ENCODE results near the gene PCDHB7.
"Not testable (repeated sequence)": the region's sequence is repeated elsewhere in the genome, so short reads cannot be mapped to it uniquely, and the experiment has no call there.

PCDHB7 gene

DNA sequence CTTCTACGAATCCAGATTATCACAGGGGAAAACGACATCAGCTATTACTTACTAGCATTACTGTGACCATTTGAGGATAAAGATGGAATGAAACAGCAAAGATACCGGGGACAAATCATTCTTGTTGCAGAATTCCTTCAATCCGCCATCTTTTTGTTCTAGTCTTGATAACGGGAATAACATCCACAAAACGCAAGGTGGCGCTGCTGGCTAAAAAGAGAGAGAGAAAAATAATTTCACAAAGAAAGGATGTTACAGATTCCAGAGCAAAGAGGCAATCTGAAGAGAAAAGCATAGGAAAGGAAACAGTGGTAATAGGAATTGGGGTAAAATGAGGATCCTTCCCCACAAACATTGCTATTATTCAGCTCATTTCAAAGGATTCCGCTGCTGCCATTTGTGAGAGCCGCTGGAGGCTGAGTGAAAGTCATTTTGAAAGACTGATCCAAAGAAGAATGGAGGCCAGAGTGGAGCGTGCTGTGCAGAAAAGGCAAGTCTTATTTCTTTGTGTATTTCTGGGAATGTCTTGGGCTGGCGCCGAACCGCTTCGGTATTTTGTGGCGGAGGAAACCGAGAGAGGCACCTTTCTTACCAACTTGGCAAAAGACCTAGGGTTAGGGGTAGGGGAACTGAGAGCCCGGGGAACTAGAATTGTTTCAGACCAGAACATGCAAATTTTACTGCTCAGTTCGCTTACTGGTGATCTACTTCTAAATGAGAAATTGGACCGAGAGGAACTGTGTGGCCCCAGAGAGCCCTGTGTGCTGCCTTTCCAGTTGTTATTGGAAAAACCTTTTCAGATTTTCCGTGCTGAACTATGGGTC lies at the start of gene PCDHB7:
PCDHB7 (plus strand) TSS at position 264 of the 824 bp plus-strand sequence; CDS start at position 456, 192 bp downstream.
- no peak for DNase-seq (ENCODE audit: low read depth)

DNA sequence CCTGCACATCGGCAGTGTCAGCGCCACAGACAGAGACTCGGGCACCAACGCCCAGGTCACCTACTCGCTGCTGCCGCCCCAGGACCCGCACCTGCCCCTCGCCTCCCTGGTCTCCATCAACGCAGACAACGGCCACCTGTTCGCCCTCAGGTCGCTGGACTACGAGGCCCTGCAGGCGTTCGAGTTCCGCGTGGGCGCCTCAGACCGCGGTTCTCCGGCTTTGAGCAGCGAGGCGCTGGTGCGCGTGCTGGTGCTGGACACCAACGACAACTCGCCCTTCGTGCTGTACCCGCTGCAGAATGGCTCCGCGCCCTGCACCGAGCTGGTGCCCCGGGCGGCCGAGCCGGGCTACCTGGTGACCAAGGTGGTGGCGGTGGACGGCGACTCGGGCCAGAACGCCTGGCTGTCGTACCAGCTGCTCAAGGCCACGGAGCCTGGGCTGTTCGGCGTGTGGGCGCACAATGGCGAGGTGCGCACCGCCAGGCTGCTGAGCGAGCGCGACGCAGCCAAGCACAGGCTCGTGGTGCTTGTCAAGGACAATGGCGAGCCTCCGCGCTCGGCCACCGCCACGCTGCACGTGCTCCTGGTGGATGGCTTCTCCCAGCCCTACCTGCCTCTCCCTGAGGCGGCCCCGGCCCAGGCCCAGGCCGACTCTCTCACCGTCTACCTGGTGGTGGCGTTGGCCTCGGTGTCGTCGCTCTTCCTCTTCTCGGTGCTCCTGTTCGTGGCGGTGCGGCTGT lies 48.9 kb upstream of the PCDHB7 start:
- not testable (repeated sequence) for DNase-seq (ENCODE audit: low read depth)

DNA sequence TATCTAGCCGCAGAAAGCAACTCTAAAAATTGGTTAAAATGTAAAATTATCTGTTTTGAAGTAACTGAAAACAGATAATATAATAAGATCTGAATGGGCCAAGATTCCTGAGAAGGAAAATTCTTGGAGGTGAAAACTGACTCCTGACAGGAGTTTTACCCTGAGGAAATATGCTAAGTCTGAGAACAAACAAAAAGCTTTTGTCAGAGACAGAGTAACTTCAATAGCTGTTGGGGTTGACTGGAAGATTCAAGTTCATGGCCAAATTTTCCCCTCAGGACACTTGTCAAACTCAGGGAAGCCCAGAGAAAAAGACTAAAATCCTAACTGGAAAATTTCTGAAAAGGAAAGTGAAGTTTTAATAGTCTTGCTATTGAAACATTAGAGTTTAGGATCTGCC lies 45.1 kb upstream of the PCDHB7 start:
- DNase-seq (ENCODE audit: low read depth): no peak

DNA sequence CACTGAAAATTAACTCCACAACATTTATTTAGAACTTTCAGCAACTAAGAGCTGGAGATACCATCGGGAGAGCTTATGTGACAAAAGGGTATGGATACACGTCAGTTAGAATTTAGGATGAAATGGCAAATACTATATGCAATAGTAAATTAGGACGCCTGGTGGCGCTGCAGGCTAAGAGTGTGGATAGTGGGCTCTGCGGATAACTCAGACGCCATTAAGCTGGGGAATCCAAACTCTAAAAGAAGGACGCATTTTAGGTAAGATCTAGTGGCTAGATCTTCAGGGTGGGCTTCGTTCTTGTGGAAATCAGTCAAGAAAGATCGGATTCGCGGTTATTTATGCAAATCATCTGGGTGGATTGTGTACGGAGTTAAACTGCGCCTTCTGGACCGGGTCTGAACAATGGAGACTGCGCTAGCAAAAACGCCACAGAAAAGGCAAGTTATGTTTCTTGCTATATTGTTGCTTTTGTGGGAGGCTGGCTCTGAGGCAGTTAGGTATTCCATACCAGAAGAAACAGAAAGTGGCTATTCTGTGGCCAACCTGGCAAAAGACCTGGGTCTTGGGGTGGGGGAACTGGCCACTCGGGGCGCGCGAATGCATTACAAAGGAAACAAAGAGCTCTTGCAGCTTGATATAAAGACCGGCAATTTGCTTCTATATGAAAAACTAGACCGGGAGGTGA lies 37.3 kb upstream of the PCDHB7 start, which contains the start of gene PCDHB5:
PCDHB5 (plus strand) TSS at position 177 of the 688 bp plus-strand sequence; CDS start at position 406, 229 bp downstream.
- DNase-seq (ENCODE audit: low read depth): no peak

DNA sequence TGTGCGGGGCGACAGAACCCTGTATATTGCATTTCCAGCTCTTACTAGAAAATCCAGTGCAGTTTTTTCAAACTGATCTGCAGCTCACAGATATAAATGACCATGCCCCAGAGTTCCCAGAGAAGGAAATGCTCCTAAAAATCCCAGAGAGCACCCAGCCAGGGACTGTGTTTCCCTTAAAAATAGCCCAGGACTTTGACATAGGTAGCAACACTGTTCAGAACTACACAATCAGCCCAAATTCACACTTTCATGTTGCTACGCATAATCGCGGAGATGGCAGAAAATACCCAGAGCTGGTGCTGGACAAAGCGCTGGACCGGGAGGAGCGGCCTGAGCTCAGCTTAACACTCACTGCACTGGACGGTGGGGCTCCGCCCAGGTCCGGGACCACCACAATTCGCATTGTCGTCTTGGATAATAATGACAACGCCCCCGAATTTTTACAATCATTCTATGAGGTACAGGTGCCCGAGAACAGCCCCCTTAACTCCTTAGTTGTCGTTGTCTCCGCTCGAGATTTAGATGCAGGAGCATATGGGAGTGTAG lies 36.7 kb upstream of the PCDHB7 start:
- DNase-seq (ENCODE audit: low read depth): no peak

DNA sequence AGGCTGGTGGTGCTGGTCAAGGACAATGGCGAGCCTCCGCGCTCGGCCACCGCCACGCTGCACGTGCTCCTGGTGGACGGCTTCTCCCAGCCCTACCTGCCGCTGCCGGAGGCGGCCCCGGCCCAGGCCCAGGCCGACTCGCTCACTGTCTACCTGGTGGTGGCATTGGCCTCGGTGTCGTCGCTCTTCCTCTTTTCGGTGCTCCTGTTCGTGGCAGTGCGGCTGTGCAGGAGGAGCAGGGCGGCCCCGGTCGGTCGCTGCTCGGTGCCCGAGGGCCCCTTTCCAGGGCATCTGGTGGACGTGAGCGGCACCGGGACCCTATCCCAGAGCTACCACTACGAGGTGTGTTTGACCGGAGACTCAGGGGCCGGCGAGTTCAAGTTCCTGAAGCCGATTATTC lies 35.1 kb upstream of the PCDHB7 start:
- DNase-seq (ENCODE audit: low read depth): not testable (repeated sequence)

DNA sequence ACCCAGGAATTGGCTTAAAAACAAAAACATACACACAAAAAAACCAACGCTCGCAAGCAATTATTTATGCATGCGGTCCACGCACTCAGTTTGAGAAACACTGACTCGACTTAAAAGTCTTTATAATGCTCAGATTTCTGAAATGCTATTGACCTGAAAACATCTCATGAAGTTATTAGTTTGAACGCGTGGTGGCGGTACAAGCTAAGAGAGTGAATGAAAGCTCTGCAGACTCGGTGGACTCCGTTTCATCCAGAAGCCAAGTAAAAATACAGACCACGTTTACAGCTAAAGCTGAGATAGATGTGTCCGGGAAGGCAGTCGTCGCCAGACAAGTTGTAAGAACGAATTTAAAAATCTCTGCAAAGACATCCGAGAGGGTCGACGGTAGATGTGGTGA lies 22.6 kb upstream of the PCDHB7 start, which contains the start of gene PCDHB6:
PCDHB6 (plus strand) TSS at position 246 of the 400 bp plus-strand sequence. CDS start 201 bp downstream, outside the sequence.
- DNase-seq (ENCODE audit: low read depth): no peak

DNA sequence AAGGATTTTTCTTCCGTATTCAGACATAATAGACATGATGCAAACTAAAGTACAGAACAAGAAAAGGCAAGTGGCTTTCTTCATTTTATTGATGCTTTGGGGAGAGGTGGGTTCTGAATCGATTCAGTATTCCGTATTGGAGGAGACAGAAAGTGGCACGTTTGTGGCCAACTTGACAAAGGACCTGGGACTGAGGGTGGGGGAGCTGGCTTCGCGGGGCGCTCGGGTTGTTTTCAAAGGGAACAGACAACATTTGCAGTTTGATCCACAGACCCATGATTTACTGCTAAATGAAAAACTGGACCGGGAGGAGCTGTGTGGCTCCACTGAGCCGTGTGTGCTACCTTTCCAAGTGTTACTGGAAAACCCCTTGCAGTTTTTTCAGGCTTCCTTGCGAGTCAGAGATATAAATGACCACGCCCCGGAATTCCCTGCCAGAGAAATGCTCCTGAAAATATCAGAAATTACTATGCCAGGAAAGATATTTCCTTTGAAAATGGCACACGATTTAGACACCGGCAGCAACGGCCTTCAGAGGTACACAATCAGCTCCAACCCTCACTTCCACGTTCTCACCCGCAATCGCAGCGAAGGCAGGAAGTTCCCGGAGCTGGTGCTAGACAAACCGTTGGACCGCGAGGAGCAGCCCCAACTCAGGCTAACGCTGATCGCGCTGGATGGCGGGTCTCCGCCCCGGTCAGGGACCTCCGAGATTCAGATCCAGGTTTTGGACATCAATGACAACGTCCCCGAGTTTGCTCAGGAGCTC lies 22.0 kb upstream of the PCDHB7 start:
- DNase-seq (ENCODE audit: low read depth): no peak

DNA sequence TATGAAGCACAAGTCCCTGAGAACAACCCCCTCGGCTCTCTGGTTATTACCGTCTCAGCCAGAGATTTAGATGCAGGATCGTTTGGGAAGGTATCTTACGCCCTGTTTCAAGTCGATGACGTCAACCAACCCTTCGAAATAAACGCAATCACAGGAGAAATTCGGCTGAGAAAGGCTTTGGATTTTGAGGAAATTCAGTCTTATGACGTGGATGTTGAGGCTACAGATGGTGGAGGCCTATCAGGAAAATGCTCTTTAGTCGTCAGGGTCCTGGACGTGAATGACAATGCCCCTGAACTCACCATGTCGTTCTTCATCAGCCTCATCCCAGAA lies 21.5 kb upstream of the PCDHB7 start:
- DNase-seq (ENCODE audit: low read depth): no peak

DNA sequence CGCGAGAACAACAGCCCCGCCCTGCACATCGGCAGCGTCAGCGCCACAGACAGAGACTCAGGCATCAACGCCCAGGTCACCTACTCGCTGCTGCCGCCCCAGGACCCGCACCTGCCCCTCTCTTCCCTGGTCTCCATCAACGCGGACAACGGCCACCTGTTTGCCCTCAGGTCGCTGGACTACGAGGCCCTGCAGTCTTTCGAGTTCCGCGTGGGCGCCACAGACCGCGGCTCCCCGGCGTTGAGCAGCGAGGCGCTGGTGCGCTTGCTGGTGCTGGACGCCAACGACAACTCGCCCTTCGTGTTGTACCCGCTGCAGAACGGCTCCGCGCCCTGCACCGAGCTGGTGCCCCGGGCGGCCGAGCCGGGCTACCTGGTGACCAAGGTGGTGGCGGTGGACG lies 20.8 kb upstream of the PCDHB7 start:
- DNase-seq (ENCODE audit: low read depth): not testable (repeated sequence)

DNA sequence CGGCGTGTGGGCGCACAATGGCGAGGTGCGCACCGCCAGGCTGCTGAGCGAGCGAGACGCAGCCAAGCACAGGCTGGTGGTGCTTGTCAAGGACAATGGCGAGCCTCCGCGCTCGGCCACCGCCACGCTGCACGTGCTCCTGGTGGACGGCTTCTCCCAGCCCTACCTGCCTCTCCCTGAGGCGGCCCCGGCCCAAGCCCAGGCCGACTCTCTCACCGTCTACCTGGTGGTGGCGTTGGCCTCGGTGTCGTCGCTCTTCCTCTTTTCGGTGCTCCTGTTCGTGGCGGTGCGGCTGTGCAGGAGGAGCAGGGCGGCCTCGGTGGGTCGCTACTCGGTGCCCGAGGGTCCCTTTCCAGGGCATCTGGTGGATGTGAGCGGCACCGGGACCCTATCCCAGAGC lies 20.3 kb upstream of the PCDHB7 start:
- DNase-seq (ENCODE audit: low read depth): not testable (repeated sequence)

DNA sequence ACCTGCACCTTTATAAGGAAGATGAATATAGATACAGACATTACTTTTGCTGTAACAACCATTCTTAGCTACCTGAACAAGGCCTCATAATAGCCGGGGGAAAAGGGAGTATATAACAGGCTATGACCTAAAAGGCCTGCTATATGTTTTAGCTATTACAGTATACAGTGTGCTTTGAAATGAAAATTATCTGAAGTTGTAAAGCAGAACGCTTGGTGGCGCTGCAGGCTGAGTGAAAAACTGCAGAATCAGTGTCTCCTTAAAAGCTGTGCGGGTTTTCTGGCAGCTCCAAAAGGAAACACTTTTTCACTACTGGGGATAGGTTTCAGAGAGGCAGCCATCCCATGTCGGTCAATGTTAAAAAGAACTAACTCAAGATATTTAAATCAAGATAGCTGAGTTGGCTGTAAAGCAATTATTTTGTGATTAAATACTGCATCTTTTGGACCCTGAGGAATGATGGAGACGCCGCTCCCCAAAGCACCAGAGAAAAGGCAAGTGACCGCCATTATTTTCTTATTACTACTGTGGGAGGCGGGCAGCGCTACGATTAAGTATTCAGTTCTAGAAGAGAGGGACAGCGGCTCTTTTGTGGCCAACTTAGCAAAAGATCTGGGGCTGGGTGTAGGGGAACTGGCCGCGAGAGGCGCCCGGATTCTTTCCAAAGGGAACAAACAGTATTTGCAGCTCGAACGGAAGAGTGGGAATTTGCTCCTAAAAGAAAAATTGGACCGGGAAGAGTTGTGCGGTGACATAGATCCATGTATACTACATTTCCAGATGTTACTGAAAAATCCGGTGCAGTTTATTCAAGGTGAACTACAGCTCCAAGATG lies 16.7 kb upstream of the PCDHB7 start:
- DNase-seq (ENCODE audit: low read depth): no peak

DNA sequence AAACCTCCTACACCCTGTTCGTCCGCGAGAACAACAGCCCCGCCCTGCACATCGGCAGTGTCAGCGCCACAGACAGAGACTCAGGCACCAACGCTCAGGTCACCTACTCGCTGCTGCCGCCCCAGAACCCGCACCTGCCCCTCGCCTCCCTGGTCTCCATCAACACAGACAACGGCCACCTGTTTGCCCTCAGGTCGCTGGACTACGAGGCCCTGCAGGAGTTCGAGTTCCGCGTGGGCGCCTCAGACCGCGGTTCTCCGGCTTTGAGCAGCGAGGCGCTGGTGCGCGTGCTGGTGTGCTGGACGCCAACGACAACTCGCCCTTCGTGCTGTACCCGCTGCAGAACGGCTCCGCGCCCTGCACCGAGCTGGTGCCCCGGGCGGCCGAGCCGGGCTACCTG lies 15.1 kb upstream of the PCDHB7 start:
- not testable (repeated sequence) for DNase-seq (ENCODE audit: low read depth)

DNA sequence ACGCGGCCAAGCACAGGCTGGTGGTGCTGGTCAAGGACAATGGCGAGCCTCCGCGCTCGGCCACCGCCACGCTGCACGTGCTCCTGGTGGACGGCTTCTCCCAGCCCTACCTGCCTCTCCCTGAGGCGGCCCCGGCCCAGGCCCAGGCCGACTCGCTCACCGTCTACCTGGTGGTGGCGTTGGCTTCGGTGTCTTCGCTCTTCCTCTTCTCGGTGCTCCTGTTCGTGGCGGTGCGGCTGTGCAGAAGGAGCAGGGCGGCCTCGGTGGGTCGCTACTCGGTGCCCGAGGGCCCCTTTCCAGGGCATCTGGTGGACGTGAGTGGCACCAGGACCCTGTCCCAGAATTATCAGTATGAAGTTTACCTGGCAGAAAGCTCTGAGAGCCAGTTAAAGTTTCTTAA lies 14.5 kb upstream of the PCDHB7 start:
- DNase-seq (ENCODE audit: low read depth): not testable (repeated sequence)

DNA sequence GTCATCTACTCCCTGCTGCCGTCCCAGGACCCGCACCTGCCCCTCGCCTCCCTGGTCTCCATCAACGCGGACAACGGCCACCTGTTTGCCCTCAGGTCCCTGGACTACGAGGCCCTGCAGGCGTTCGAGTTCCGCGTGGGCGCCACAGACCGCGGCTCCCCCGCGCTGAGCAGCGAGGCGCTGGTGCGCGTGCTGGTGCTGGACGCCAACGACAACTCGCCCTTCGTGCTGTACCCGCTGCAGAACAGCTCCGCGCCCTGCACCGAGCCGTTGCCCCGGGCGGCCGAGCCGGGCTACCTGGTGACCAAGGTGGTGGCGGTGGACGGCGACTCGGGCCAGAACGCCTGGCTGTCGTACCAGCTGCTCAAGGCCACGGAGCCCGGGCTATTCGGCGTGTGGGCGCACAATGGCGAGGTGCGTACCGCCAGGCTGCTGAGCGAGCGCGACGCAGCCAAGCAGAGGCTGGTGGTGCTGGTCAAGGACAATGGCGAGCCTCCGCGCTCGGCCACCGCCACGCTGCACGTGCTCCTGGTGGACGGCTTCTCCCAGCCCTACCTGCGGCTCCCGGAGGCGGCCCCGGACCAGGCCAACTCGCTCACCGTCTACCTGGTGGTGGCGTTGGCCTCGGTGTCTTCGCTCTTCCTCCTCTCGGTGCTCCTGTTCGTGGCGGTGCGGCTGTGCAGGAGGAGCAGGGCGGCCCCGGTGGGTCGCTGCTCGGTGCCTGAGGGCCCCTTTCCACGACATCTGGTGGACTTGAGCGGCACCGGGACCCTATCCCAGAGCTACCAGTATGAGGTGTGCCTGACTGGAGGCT lies 2.1 kb downstream of the PCDHB7 start:
- not testable (repeated sequence) for DNase-seq (ENCODE audit: low read depth)

DNA sequence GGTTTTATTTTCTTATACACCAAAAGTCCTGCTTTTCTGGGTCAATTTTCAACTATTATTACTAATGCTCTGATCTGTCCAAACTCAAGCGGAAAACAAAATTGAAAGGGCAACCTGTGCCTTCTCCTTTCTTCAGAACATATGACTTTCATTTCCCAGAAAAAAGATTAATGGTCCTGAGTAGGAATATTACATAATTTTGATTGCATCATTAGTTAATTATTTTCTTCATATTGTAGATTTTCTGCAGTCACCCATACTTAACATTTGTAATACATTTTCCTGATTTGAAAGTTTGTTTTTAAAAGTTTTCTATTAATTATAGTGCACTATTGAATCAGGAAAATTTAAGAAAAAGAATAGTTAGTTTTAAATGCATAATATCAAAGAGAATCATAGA lies 3.5 kb downstream of the PCDHB7 start:
- DNase-seq (ENCODE audit: low read depth): no peak

DNA sequence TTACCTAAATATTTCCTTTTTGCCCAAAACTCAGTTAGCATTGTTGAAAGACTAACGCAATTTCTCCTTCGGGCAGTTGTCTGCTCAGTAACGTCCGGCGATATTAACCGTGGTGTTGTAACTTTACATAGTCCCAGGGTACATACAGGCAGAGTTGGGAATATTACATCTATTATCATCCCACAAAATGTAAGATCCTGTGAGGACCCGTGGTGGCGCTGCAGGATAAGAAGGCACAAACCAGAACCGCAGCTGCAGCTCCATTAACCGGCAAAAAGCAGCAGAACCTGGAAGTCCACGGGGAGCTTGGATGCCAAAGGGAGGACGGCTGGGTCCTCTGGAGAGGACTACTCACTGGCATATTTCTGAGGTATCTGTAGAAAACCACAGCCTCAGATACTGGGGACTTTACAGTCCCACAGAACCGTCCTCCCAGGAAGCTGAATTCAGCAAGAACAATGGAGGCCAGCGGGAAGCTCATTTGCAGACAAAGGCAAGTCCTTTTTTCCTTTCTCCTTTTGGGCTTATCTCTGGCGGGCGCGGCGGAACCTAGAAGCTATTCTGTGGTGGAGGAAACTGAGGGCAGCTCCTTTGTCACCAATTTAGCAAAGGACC lies 5.2 kb downstream of the PCDHB7 start, which contains the start of gene PCDHB8:
PCDHB8 (plus strand) TSS at position 214 of the 615 bp plus-strand sequence; CDS start at position 459, 245 bp downstream.
- DNase-seq (ENCODE audit: low read depth): not testable (repeated sequence)

DNA sequence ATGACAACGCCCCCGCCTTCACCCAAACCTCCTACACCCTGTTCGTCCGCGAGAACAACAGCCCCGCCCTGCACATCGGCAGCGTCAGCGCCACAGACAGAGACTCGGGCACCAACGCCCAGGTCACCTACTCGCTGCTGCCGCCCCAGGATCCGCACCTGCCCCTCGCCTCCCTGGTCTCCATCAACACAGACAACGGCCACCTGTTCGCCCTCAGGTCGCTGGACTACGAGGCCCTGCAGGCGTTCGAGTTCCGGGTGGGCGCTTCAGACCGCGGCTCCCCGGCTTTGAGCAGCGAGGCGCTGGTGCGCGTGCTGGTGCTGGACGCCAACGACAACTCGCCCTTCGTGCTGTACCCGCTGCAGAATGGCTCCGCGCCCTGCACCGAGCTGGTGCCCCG lies 6.9 kb downstream of the PCDHB7 start:
- DNase-seq (ENCODE audit: low read depth): not testable (repeated sequence)

DNA sequence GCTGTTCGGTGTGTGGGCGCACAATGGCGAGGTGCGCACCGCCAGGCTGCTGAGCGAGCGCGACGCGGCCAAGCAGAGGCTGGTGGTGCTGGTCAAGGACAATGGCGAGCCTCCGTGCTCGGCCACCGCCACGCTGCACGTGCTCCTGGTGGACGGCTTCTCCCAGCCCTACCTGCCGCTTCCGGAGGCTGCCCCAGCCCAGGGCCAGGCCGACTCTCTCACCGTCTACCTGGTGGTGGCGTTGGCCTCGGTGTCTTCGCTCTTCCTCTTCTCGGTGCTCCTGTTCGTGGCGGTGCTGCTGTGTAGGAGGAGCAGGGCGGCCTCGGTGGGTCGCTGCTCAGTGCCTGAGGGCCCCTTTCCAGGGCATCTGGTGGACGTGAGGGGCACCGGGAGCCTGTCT lies 7.4 kb downstream of the PCDHB7 start:
- DNase-seq (ENCODE audit: low read depth): not testable (repeated sequence)

Data from stimulated activated CD8-positive, alpha-beta memory T cell treated with anti-CD3 and anti-CD28 coated beads, Interleukin-12 subunit alpha, Interleukin-12 subunit beta, amount 100 ng/mL, for 4 hours (primary cell).